ENCODE measurements around the gene TMC5.

Gene TMC5

DNA sequence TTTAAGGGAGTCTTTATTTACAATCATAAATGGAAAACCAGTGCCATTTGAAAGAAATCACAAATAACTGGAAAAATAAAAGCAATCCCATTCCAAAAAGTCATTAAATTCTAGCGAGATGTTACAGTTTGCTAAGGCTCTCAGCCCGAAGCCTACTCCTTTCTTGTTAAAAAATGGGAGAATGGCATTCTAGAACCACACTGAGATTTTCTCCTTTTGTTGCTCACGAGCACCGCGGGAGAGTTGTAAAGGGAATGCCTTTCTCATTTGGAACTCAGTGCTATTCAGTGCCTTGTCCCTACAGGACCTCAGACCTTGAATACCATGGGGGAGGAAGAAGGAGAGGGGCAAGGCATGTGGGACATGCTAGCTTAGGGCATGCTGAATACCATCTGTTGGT, 67.9 kb downstream of the TMC5 start:
- Histone ChIP-seq H3K27me3 (replicated peaks; ENCODE audit: insufficient read depth, low read length) (no peaks in the 10 kb centered on the region), H4K20me1 (ENCODE audit: insufficient read depth, low read length) (no peaks in the 10 kb centered on the region), H3K27ac (ENCODE audit: low read length) (no peak overlapping the region), H3K4me1 (ENCODE audit: low read length) (no peaks in the 10 kb centered on the region), H3K4me2 (ENCODE audit: low read depth, low read length) (no peak overlapping the region), H3K36me3 (replicated peaks; ENCODE audit: insufficient read depth, low read length) (no peaks in the 10 kb centered on the region), H3K9me3 (replicated peaks; ENCODE audit: insufficient read depth, low read length) (no peaks in the 10 kb centered on the region), H3K9me2 (replicated peaks; ENCODE audit: insufficient read depth, low read length) (no peaks in the 10 kb centered on the region), H2AFZ (ENCODE audit: low read length) (no peak overlapping the region), H3K79me2 (ENCODE audit: low read length) (no peaks in the 10 kb centered on the region), H3K4me3 (ENCODE audit: low read length) (no peak overlapping the region), H3K9ac (ENCODE audit: low read length) (no peak overlapping the region), H3F3A (ENCODE audit: insufficient read depth, low read length) (no peaks in the 10 kb centered on the region)
- DNase-seq = no peak
- no peak for TF ChIP-seq EZH2 (optimal IDR thresholded peaks at IDR 0.05; ENCODE audit: low read depth, low read length)

DNA sequence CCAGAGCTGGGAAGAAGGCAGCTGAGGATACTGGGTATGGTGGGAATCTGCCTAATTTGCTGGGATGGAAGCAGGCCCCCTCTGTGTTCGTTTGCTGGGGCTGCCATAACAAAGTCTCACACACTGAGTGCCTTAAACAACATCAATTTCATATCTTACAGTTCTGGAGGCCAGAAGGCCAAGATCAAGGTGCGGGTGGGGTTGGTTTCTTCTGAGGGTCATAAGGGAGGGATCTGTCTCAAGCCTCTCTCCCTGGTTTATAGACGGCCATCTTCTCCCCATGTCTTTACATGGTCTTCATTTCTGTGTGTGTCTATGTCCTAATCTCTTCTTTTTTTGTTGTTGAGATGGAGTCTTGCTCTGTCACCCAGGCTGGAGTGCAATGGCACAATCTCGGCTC, 68.4 kb downstream of the TMC5 start:
- no peak overlapping the region for H2AFZ ChIP-seq (ENCODE audit: low read length)
- H3K27ac ChIP-seq (ENCODE audit: low read length) = no peak overlapping the region
- H3K9ac ChIP-seq (ENCODE audit: low read length) = no peak overlapping the region
- H3K4me2 ChIP-seq (ENCODE audit: low read depth, low read length) = no peak overlapping the region
- no peak for DNase-seq
- TF ChIP-seq, protein P1, sequence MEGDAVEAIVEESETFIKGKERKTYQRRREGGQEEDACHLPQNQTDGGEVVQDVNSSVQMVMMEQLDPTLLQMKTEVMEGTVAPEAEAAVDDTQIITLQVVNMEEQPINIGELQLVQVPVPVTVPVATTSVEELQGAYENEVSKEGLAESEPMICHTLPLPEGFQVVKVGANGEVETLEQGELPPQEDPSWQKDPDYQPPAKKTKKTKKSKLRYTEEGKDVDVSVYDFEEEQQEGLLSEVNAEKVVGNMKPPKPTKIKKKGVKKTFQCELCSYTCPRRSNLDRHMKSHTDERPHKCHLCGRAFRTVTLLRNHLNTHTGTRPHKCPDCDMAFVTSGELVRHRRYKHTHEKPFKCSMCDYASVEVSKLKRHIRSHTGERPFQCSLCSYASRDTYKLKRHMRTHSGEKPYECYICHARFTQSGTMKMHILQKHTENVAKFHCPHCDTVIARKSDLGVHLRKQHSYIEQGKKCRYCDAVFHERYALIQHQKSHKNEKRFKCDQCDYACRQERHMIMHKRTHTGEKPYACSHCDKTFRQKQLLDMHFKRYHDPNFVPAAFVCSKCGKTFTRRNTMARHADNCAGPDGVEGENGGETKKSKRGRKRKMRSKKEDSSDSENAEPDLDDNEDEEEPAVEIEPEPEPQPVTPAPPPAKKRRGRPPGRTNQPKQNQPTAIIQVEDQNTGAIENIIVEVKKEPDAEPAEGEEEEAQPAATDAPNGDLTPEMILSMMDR (IDR thresholded peaks at IDR 0.05; ENCODE audit: low read length) = no peak
- TF ChIP-seq EZH2phosphoT487 (IDR thresholded peaks at IDR 0.05; ENCODE audit: low read length) = no peak
- H4K20me1 ChIP-seq (ENCODE audit: insufficient read depth, low read length) = no peaks in the 10 kb centered on the region
- no peaks in the 10 kb centered on the region for H3F3A ChIP-seq (ENCODE audit: insufficient read depth, low read length)
- no peak overlapping the region for H3K4me3 ChIP-seq (ENCODE audit: low read length)
- no peaks in the 10 kb centered on the region for H3K36me3 ChIP-seq (replicated peaks; ENCODE audit: insufficient read depth, low read length)
- no peaks in the 10 kb centered on the region for H3K9me2 ChIP-seq (replicated peaks; ENCODE audit: insufficient read depth, low read length)
- H3K4me1 ChIP-seq (ENCODE audit: low read length) = no peaks in the 10 kb centered on the region
- no peaks in the 10 kb centered on the region for H3K27me3 ChIP-seq (replicated peaks; ENCODE audit: insufficient read depth, low read length)
- no peaks in the 10 kb centered on the region for H3K9me3 ChIP-seq (replicated peaks; ENCODE audit: insufficient read depth, low read length)
- no peaks in the 10 kb centered on the region for H3K79me2 ChIP-seq (ENCODE audit: low read length)

DNA sequence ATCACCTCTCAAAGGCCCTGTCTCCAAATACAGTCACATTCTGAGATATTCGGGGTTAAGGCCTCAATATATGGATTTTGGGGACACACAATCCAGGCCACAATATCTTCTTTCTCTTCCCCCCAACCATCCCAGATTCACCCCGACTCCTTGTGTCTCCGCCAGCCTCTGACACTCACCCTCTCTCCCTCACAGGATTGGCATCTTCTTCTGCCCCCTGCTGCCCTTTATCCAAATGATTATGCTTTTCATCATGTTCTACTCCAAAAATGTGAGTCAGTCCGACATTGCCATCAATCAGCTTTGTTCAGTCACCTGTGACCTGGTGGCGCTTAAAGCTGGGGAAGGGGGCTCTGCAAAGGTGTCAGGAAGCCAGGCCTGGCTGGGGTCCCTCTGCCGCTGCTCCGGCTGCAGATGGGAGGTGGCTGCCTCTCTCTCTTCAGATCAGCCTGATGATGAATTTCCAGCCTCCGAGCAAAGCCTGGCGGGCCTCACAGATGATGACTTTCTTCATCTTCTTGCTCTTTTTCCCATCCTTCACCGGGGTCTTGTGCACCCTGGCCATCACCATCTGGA, 69.2 kb downstream of the TMC5 start:
- Histone ChIP-seq H4K20me1 (ENCODE audit: insufficient read depth, low read length) (no peaks in the 10 kb centered on the region), H2AFZ (ENCODE audit: low read length) (no peak overlapping the region), H3K9me2 (replicated peaks; ENCODE audit: insufficient read depth, low read length) (no peaks in the 10 kb centered on the region), H3K9me3 (replicated peaks; ENCODE audit: insufficient read depth, low read length) (no peaks in the 10 kb centered on the region), H3F3A (ENCODE audit: insufficient read depth, low read length) (no peaks in the 10 kb centered on the region), H3K27ac (ENCODE audit: low read length) (no peak overlapping the region), H3K4me3 (ENCODE audit: low read length) (no peak overlapping the region), H3K4me1 (ENCODE audit: low read length) (no peaks in the 10 kb centered on the region), H3K9ac (ENCODE audit: low read length) (no peak overlapping the region), H3K27me3 (replicated peaks; ENCODE audit: insufficient read depth, low read length) (no peaks in the 10 kb centered on the region), H3K4me2 (ENCODE audit: low read depth, low read length) (no peak overlapping the region), H3K79me2 (ENCODE audit: low read length) (no peaks in the 10 kb centered on the region), H3K36me3 (replicated peaks; ENCODE audit: insufficient read depth, low read length) (no peaks in the 10 kb centered on the region)
- no peak for DNase-seq
- TF ChIP-seq, protein P1 (IDR thresholded peaks at IDR 0.05; ENCODE audit: low read length) = no peak
- TF ChIP-seq EZH2 (optimal IDR thresholded peaks at IDR 0.05; ENCODE audit: low read depth, low read length) (no peak), EZH2phosphoT487 (IDR thresholded peaks at IDR 0.05; ENCODE audit: low read length) (no peak)

DNA sequence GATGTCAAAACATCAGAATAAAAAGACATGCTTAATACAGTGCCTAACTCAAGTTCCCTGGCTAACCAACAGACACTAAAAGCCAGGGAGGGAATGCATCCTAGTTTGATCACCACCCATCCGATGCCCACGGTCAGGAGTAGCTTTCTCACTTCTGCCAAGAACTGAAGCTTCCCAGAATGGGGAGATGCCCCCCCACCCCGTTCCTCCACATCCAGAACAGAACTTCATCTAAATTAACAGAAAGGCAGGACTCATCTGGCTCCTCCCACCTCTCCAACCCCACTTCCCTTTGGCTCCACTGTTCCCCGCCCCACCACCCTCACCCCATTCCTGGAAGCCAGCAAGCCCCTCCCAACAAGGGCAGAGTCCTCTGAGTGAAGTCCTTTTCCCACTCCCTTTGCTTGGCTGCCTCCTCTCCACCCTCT, 70.5 kb downstream of the TMC5 start:
- no peaks in the 10 kb centered on the region for H3F3A ChIP-seq (ENCODE audit: insufficient read depth, low read length)

More for the DNA sequence above, 70.5 kb downstream of the TMC5 start:
- no peak overlapping the region for H2AFZ ChIP-seq (ENCODE audit: low read length)
- no peaks in the 10 kb centered on the region for H3K4me1 ChIP-seq (ENCODE audit: low read length)
- H3K27me3 ChIP-seq (replicated peaks; ENCODE audit: insufficient read depth, low read length) = no peaks in the 10 kb centered on the region
- no peak overlapping the region for H3K27ac ChIP-seq (ENCODE audit: low read length)
- DNase-seq = no peak
- H3K4me2 ChIP-seq (ENCODE audit: low read depth, low read length) = no peak overlapping the region
- no peaks in the 10 kb centered on the region for H4K20me1 ChIP-seq (ENCODE audit: insufficient read depth, low read length)
- TF ChIP-seq, protein P1 (IDR thresholded peaks at IDR 0.05; ENCODE audit: low read length) = no peak
- no peak for TF ChIP-seq EZH2 (optimal IDR thresholded peaks at IDR 0.05; ENCODE audit: low read depth, low read length)
- no peak for TF ChIP-seq EZH2phosphoT487 (IDR thresholded peaks at IDR 0.05; ENCODE audit: low read length)
- no peaks in the 10 kb centered on the region for H3K79me2 ChIP-seq (ENCODE audit: low read length)
- H3K36me3 ChIP-seq (replicated peaks; ENCODE audit: insufficient read depth, low read length) = no peaks in the 10 kb centered on the region
- H3K9me2 ChIP-seq (replicated peaks; ENCODE audit: insufficient read depth, low read length) = no peaks in the 10 kb centered on the region
- no peaks in the 10 kb centered on the region for H3K9me3 ChIP-seq (replicated peaks; ENCODE audit: insufficient read depth, low read length)
- H3K4me3 ChIP-seq (ENCODE audit: low read length) = no peak overlapping the region
- H3K9ac ChIP-seq (ENCODE audit: low read length) = no peak overlapping the region
